GM21825 (cell line): ENCODE data around the gene CWH43.
A peak's percentile ranks its signal among the peaks of the same experiment; 100 is the strongest.
"Not testable (repeated sequence)": the region's sequence is repeated elsewhere in the genome, so short reads cannot be mapped to it uniquely, and the experiment has no call there.

Experiments used
- ATAC-seq: cut with Tn5 transposase; IDR thresholded peaks from one replicate; pipeline ENCODE4 v1.9.1; 2021; ENCODE audit warnings: mild to moderate bottlenecking, moderate library complexity; ENCODE audit not compliant: unreplicated experiment

Gene CWH43

DNA sequence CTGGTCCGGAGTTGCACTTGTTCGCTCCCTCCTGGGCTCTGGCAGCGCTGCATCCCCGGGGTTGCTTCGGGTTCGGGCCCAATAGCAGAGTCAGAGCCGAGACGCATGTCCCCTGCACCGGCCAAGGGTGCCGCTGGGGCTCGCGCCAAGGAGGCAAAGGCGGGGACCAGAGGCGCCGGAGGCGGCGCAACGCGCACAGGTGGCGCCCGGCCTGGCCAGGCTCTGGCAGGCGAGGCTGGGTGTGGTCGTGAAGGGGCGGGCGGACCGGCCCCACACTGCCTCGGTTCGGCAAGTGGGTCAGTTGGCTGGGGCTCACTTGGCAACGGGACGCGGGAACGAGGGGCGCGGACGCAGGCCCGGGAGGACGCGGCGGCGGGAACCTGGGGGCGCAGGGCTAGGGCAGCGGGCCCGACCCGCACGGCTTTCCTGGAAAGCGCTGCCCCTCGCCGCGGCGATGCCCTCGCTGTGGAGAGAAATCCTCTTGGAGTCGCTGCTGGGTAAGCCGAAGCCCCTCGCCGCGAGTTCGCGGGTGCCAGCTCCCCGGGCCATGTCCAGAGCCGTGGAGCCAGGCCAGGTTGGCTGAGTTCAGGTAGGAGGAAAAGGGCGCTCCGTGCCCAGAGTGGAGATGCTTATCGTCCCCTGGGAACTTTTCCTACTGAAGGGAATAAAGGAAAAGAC lies at the start of gene CWH43:
Gene CWH43, plus strand, starts transcription at position 300 of the 678 bp plus-strand sequence. Its CDS starts 155 bp downstream, at position 455.
- no peak for ATAC-seq

DNA sequence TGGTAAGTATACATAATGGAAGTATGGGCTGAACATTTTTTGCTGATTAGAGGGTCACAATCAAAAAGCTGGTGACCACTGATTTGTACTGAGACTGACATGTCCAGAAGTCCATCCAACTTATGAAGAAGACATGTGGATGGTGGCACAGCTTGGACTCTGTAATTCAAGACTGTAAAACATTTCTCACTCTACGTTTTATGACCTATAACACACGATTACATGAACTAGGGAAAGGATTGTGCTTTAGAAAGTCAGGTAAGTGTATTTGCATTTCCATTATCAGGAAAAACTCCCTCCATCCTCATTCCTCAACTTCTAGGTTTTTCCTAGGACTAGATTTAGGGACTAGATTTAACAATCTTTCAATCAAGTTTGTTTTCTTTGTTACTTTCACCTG lies 49.0 kb upstream of the CWH43 start:
- ATAC-seq, result no peak

GRCh38 chr4:48938831-48939230 lies 47.2 kb upstream of the CWH43 start:
- ATAC-seq, result no peak

- no peak for ATAC-seq
These were observed 46.3 kb upstream of the CWH43 start for GRCh38 chr4:48939785-48940184.

DNA sequence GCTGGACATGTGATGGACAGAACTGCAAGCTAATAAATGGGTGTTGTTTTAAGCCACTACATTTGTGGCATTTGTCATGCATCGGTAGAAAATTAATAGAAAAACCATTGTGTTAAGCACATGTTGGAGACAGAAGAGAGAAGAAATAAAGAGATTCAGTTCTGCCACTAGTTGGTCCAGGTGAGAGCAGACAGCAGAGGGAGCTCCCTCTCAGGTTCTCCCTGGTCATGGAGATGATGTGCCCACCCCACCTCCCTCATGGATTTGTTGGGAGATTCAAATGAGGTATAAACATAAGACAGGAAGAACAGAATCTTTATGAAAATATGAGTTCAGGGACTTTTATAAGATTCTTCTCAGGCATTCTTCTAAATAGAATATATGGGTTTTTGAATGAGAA lies 42.7 kb upstream of the CWH43 start:
- ATAC-seq, result no peak

DNA sequence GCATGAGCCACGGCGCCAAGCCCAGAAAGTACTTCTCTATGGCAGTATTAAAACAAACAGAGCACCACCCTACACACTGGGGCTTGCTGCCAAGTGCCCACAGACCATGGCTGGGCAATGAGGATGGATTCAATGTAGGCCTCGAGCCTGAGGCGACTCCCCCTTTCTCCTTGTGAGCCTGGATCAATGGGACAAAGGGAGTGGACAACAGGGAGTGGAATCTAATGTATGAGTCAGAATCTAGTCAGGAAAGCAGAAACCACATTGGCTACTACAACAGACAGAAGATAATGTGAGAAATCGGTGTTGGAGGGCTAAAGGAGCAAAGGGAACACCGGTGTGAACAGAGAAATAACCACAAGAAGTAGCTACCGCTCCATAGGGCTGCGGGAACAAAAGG lies 41.8 kb upstream of the CWH43 start:
- no peak for ATAC-seq

GRCh38 chr4:48944756-48945241 lies 41.3 kb upstream of the CWH43 start:
- ATAC-seq, result no peak

DNA sequence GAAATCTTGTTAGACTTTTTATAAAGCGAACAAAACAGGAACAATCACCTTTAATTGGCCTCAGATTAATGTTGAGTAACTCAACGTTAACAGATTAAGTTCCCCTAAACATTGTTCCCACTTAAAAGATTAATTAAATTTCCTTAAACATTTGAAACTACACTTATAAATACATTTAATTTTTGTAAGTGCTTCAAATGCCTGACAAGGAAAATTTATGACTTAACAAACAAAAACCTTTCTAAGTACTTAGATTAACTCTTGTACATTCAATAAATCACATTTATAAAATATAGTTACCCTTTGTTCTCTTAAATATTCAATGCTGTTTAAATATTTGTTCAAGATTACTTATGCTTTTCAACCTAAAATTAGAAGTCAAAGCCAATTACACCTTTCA lies 40.1 kb upstream of the CWH43 start:
- no peak for ATAC-seq

GRCh38 chr4:48947731-48948130 lies 38.3 kb upstream of the CWH43 start:
- ATAC-seq, result no peak

DNA sequence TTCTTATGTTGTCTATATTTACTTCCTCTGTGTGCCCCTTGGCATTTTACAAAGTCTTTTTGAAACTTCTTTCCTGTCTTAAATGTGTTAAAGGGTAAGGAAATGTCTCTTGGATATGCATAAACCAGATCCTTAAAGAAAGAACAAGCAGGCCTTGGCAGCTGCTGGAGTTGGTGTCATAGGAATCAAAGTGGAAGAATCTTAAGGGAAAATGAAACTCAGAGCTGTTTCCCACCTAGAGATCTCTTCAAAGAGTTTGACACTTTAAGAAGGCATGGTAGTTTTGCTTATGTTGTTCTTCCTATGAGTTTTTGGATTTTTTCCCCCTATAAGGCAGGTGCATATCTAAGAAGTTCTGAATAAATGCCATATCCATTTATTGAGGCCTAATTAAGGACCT lies 37.0 kb upstream of the CWH43 start:
- no peak for ATAC-seq

DNA sequence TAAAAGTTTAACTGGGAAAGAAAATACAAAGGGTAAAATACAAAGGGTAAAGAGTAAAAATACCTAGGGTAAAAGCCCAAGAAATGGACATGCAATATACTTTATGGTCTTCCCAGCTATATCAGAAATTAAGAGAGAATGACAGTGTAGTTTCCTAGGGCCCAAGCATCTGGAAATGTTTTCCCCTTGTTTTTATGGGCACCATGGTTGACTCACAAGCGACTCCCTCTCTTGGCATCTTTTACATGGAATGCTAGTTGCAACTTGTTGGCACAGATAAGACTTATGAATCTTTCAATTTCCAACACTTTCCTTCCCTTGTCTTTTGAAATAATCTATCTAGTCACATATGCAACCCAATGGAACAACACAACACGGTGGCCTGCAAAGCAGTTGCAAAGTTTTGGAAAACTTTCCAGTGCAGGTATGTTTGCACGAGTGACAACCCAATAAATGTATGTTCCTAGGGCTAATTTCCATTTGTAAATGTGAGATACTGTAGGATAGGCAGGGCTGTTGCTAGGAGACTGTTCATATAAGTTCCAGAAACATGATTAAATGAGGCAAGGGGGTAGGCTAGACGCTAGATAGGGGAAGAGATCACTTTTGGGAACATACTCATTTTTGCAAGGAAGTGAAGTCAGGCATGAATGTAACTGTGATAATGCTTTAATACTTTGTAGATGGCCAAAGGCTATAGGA lies 36.4 kb upstream of the CWH43 start:
- ATAC-seq, result no peak

GRCh38 chr4:48954314-48954713 lies 31.8 kb upstream of the CWH43 start:
- ATAC-seq, result no peak

DNA sequence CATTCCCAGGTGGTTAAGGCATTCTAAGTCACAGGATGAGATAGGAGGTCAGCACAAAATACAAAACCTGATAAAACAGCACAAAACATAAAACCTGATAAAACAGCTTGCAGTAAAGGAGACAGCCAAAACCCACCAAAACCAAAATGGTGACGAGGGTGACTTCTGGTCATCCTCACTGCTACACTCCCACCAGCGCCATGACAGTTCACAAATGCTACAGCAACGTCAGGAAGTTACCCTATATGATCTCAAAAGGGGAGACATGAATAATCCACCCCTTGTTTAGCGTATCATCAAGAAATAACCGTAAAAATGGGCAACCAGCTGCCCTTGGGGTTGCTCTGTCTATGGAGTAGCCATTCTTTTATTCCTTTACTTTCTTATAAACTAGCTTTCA lies 28.7 kb upstream of the CWH43 start:
- ATAC-seq, result not testable (repeated sequence)

DNA sequence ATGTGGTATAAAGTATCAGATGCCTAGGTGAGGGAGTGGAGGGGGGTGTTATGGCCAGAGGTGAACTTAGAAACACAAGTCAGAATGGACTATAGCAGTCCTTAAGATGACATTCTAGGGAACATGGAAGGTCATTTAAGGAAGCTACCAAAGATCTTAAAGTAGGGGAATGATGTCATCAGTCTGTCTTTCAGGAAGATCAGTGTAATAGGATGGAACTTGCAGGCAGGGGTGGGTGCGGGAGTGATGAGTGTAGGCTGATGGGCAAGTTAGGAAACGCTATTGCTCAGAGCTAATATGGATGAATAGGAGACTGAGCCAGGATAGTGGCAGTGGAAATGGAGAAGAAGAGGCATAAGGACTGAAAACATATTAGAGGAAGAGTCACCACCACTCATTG lies 27.5 kb upstream of the CWH43 start:
- ATAC-seq, result no peak

GRCh38 chr4:48960988-48961635 lies 25.0 kb upstream of the CWH43 start:
- ATAC-seq, result no peak

DNA sequence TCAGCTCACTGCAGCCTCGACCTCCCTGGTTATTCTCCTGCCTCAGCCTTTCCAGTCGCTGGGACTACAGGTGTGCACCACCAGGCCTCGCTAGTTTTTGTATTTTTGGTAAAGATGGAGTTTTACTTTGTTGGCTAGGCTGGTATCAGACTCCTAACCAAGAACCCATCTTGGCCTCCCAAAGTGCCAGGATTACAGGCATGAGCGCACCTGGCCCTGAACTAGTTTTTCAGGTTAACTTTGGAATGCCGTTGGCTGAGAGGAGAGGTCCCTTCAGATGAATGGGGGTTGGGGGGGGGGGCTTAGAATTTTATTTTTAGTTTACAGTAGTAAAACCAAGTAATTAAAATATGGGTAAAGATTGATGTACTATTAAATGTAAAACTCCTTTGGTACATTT lies 23.4 kb upstream of the CWH43 start:
- ATAC-seq, result no peak

GRCh38 chr4:48963042-48963679 lies 22.9 kb upstream of the CWH43 start:
- ATAC-seq, result peak; percentile 86

DNA sequence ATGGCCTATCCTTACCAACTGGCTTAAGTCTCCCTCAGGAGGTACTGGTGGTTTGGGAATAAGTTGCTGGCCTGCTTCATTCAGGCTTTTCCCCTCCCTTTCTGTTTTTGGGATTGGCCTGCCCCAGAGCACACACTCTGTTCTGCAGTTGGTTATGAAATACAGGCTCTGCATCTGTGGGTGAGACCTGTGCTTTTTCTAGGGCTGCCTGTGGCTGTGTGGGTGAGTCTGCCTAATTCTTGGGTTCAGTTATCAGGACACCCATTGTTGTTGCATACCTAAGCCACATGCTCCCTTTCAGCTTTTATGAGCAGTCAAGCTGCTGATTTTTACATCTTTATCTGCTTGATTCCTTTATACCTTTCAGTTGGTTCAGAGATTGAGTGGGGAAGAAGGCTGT lies 19.0 kb upstream of the CWH43 start:
- no peak for ATAC-seq

GRCh38 chr4:48967631-48968030 lies 18.4 kb upstream of the CWH43 start:
- ATAC-seq, result no peak

- no peak for ATAC-seq
These were observed 17.3 kb upstream of the CWH43 start for GRCh38 chr4:48968814-48969213.

DNA sequence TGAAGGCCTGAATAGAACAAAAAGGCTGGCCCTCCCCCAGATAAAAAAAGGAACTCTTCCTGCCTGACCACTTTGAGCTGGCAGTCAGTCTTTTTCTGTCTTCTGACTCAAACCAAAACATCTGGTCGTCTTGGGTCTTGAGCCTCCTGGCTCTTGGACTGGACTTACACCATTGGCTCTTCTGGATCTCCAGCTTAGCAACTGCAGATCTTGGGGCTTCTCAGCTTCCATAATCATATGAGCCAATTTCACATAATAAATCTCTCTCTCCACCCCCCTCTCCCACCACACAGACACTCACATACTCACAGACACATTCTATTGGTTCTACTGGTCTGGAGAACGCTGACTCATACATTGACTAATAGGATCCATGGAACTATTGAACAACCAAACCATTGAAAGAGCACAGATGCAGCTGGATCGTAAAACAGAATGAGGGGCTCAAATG lies 15.6 kb upstream of the CWH43 start:
- no peak for ATAC-seq
